Measurements from ENCODE around the gene DHX34.

- TF ChIP-seq CTCF (IDR thresholded peaks at IDR 0.05; ENCODE audit: low read length) (no peak), EZH2 (IDR thresholded peaks at IDR 0.05; ENCODE audit: borderline replicate concordance, low read length) (no peak)
These were observed 13.2 kb downstream of the DHX34 start for GRCh38 chr19:47362321-47362720.

Data from OCI-LY1 (cell line).